MM.1S (cell line): ENCODE results near the gene SLC22A13.

Source experiments
- DNase-seq: peaks from one replicate; pipeline ENCODE4 v3.0.0-alpha.2; 2015
- H2AFZ ChIP-seq: fragments of 300-600 bp; sonication (generic); 2 replicates; pipeline ENCODE4 v1.6.0; 2016; ENCODE audit warnings: antibody characterized with exemption, low read length
- H3F3A ChIP-seq: fragments of 300-600 bp; sonication (generic); 2 replicates; pipeline ENCODE4 v1.6.1; 2016; ENCODE audit warnings: mild to moderate bottlenecking, antibody characterized with exemption, low read length, moderate library complexity, mixed read lengths; ENCODE audit not compliant: insufficient read depth
- H3K27ac ChIP-seq: fragments of 300-600 bp; sonication (generic); 2 replicates; pipeline ENCODE4 v1.5.1; 2016; ENCODE audit warnings: mild to moderate bottlenecking, low read length
- H3K27me3 ChIP-seq: fragments of 300-600 bp; sonication (generic); replicated peaks from 2 replicates; pipeline ENCODE4 v1.6.0; 2016; ENCODE audit warnings: low read length; ENCODE audit not compliant: insufficient read depth
- H3K36me3 ChIP-seq: fragments of 300-600 bp; sonication (generic); replicated peaks from 2 replicates; pipeline ENCODE4 v1.6.1; 2016; ENCODE audit warnings: mild to moderate bottlenecking, low read length, mixed read lengths; ENCODE audit not compliant: insufficient read depth
- H3K4me1 ChIP-seq: fragments of 300-600 bp; sonication (generic); 2 replicates; pipeline ENCODE4 v1.6.1; 2016; ENCODE audit warnings: low read length, mixed read lengths
- H3K4me2 ChIP-seq: fragments of 300-600 bp; sonication (generic); 2 replicates; pipeline ENCODE4 v1.6.0; 2016; ENCODE audit warnings: low read depth, low read length
- H3K4me3 ChIP-seq: fragments of 300-600 bp; sonication (generic); 2 replicates; pipeline ENCODE4 v1.5.1; 2016; ENCODE audit warnings: low read length, mixed read lengths
- H3K79me2 ChIP-seq: fragments of 300-600 bp; sonication (generic); 2 replicates; pipeline ENCODE4 v1.6.1; 2016; ENCODE audit warnings: mixed run types, low read length, mixed read lengths
- H3K9ac ChIP-seq: fragments of 300-600 bp; sonication (generic); 2 replicates; pipeline ENCODE4 v1.6.1; 2016; ENCODE audit warnings: low read length, mixed read lengths
- H3K9me2 ChIP-seq: fragments of 300-600 bp; sonication (generic); replicated peaks from 2 replicates; pipeline ENCODE4 v1.6.1; 2016; ENCODE audit warnings: mild to moderate bottlenecking, low read length, mixed read lengths; ENCODE audit not compliant: insufficient read depth
- H3K9me3 ChIP-seq: fragments of 300-600 bp; sonication (generic); replicated peaks from 2 replicates; pipeline ENCODE4 v1.6.1; 2016; ENCODE audit warnings: mild to moderate bottlenecking, low read length, mixed read lengths; ENCODE audit not compliant: insufficient read depth
- H4K20me1 ChIP-seq: fragments of 300-600 bp; sonication (generic); 2 replicates; pipeline ENCODE4 v1.6.1; 2016; ENCODE audit warnings: mild to moderate bottlenecking, low read length, moderate library complexity, mixed read lengths; ENCODE audit not compliant: insufficient read depth
- CTCF ChIP-seq: fragments of 300-600 bp; sonication (generic); IDR thresholded peaks from 2 replicates; pipeline ENCODE4 v1.5.1; 2016; ENCODE audit warnings: antibody characterized with exemption, low read length, mixed read lengths
- EZH2 ChIP-seq: fragments of 300-600 bp; sonication (generic); optimal IDR thresholded peaks from 2 replicates; pipeline ENCODE3; 2017; ENCODE audit warnings: low read depth, mild to moderate bottlenecking, antibody characterized with exemption, low read length, mixed read lengths
- EZH2phosphoT487 ChIP-seq: fragments of 300-600 bp; sonication (generic); IDR thresholded peaks from 2 replicates; pipeline ENCODE4 v1.6.1; 2018; ENCODE audit warnings: antibody characterized with exemption, low read length

The SLC22A13 gene

GRCh38 chr3:38276081-38276916 is 10.7 kb downstream of the SLC22A13 start:
- Histone ChIP-seq H3K9me2 (no peaks in the 10 kb centered on the region), H3K4me2 (no peak overlapping the region), H3K4me1 (peaks cover 7% of the 10 kb centered on the region), H3K36me3 (no peaks in the 10 kb centered on the region), H3K9ac (no peak overlapping the region), H2AFZ (no peak overlapping the region), H3K27ac (no peak overlapping the region), H3K27me3 (no peaks in the 10 kb centered on the region), H3K9me3 (no peaks in the 10 kb centered on the region), H3F3A (no peaks in the 10 kb centered on the region), H4K20me1 (no peaks in the 10 kb centered on the region), H3K79me2 (no peaks in the 10 kb centered on the region), H3K4me3 (no peak overlapping the region)
- DNase-seq, result no peak
- TF ChIP-seq CTCF (no peak), EZH2 (no peak), EZH2phosphoT487 (no peak)

- no peak overlapping the region for H3K4me3 ChIP-seq
- H3K4me1 ChIP-seq, result peaks cover 7% of the 10 kb centered on the region
- H3K27ac ChIP-seq, result no peak overlapping the region
- H3K4me2 ChIP-seq, result no peak overlapping the region
- no peaks in the 10 kb centered on the region for H3K79me2 ChIP-seq
- H2AFZ ChIP-seq, result no peak overlapping the region
- DNase-seq, result no peak
- H3K9me3 ChIP-seq, result no peaks in the 10 kb centered on the region
- no peaks in the 10 kb centered on the region for H3K36me3 ChIP-seq
- H4K20me1 ChIP-seq, result no peaks in the 10 kb centered on the region
- no peak for TF ChIP-seq EZH2
- H3K9ac ChIP-seq, result no peak overlapping the region
- no peaks in the 10 kb centered on the region for H3K9me2 ChIP-seq
- no peaks in the 10 kb centered on the region for H3K27me3 ChIP-seq
- H3F3A ChIP-seq, result no peaks in the 10 kb centered on the region
These were observed 11.5 kb downstream of the SLC22A13 start for GRCh38 chr3:38276917-38277630.

- Histone ChIP-seq H3K27ac (no peak overlapping the region), H3K9me2 (no peaks in the 10 kb centered on the region), H3K4me1 (peaks cover 7% of the 10 kb centered on the region), H3K9me3 (no peaks in the 10 kb centered on the region), H3K27me3 (no peaks in the 10 kb centered on the region), H3F3A (no peaks in the 10 kb centered on the region), H3K4me2 (no peak overlapping the region), H3K36me3 (no peaks in the 10 kb centered on the region), H3K9ac (no peak overlapping the region), H3K4me3 (no peak overlapping the region), H3K79me2 (no peaks in the 10 kb centered on the region), H4K20me1 (no peaks in the 10 kb centered on the region), H2AFZ (no peak overlapping the region)
- no peak for DNase-seq
- no peak for TF ChIP-seq EZH2
- TF ChIP-seq CTCF, result no peak
- TF ChIP-seq EZH2phosphoT487, result no peak
These were observed 13.2 kb downstream of the SLC22A13 start for GRCh38 chr3:38278841-38279240.
